Ascending aorta (tissue), 2 donors: Measurements from ENCODE around the gene PHF1. TPM values are rescaled to one million over a fixed set of nuclear protein-coding genes. Genes with fewer than 3 reads are reported as not detected.

Experiments
- DNase-seq, 2 donors: peaks; one replicate each; pipeline ENCODE4 v3.0.0-alpha.2; 2019; ENCODE audit warnings: low spot score in 2 of 2
- H3K27ac ChIP-seq, 2 donors: fragments of 200-600 bp; sonication (generic); one replicate each; pipeline ENCODE4 v1.5.1; 2016 to 2017; ENCODE audit warnings: mild to moderate bottlenecking in 1 of 2
- H3K27me3 ChIP-seq: fragments of 200-600 bp; sonication (generic); one replicate; pipeline ENCODE4 v1.5.1; 2017
- H3K36me3 ChIP-seq, 2 donors: fragments of 200-600 bp; sonication (generic); one replicate each; pipeline ENCODE4 v1.5.1; 2016
- H3K4me1 ChIP-seq, 2 donors: fragments of 200-600 bp; sonication (generic); one replicate each; pipeline ENCODE4 v1.5.1; 2016 to 2017; ENCODE audit warnings: mild to moderate bottlenecking in 1 of 2
- H3K4me3 ChIP-seq, 2 donors: fragments of 200-600 bp; sonication (generic); one replicate each; pipeline ENCODE4 v1.5.1; 2016 to 2017; ENCODE audit warnings: mild to moderate bottlenecking in 1 of 2
- H3K9me3 ChIP-seq, 2 donors: fragments of 200-600 bp; sonication (generic); one replicate each; pipeline ENCODE4 v1.5.1; 2016
- intact Hi-C: fragments of 100-400 bp; cut with DNase I; formaldehyde crosslinking; loops from one replicate; pipeline ENCODE4 v1.15.1; 2023
- total RNA-seq: library from RNA; depleted of rRNA; stranded (reverse); fragments of >200 nt; gene quantifications from one replicate; pipeline ENCODE4 v1.1.0, GENCODE V29; 2016
- TF ChIP-seq, protein P1 (sequence below), 3 experiments: fragments of 200-600 bp in 2 of 3; fragments of 450-650 bp in 1 of 3; sonication (generic) in 2 of 3; IDR thresholded peaks; one replicate each; pipeline ENCODE4 v1.5.1; 2016 to 2019; ENCODE audit warnings: antibody characterized with exemption in 3 of 3, mild to moderate bottlenecking in 1 of 3, moderate library complexity in 1 of 3

The PHF1 gene
- total RNA-seq, 1 donor from 2014 or later, result 30.5 TPM

DNA sequence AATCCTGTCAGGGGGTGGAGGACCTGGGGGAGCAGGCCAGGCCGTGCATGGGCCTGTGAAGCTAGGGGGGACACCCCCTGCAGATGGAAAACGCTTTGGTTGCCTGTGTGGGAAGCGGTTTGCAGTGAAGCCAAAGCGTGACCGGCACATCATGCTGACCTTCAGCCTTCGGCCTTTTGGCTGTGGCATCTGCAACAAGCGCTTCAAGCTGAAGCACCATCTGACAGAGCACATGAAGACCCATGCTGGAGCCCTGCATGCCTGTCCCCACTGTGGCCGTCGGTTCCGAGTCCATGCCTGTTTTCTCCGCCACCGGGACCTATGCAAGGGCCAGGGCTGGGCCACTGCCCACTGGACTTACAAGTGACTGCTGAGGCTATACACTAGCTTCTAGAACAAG, 45.3 kb downstream of the PHF1 start:
- TF ChIP-seq, protein P1, sequence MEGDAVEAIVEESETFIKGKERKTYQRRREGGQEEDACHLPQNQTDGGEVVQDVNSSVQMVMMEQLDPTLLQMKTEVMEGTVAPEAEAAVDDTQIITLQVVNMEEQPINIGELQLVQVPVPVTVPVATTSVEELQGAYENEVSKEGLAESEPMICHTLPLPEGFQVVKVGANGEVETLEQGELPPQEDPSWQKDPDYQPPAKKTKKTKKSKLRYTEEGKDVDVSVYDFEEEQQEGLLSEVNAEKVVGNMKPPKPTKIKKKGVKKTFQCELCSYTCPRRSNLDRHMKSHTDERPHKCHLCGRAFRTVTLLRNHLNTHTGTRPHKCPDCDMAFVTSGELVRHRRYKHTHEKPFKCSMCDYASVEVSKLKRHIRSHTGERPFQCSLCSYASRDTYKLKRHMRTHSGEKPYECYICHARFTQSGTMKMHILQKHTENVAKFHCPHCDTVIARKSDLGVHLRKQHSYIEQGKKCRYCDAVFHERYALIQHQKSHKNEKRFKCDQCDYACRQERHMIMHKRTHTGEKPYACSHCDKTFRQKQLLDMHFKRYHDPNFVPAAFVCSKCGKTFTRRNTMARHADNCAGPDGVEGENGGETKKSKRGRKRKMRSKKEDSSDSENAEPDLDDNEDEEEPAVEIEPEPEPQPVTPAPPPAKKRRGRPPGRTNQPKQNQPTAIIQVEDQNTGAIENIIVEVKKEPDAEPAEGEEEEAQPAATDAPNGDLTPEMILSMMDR (IDR thresholded peaks at IDR 0.05), result no peak
- Histone ChIP-seq H3K4me3 (no peak overlapping the region), H3K27me3 (no peaks in the 10 kb centered on the region), H3K36me3 (no peaks in the 10 kb centered on the region), H3K27ac (no peak overlapping the region), H3K9me3 (no peaks in the 10 kb centered on the region), H3K4me1 (peaks cover 6 to 17% of the 10 kb centered on the region in 2 donors)
- intact Hi-C loops, result no loop called here
- no peak for DNase-seq

- Histone ChIP-seq H3K4me1 (peaks cover 6 to 8% of the 10 kb centered on the region in 2 donors), H3K36me3 (no peaks in the 10 kb centered on the region), H3K4me3 (no peak overlapping the region), H3K27ac (no peak overlapping the region), H3K9me3 (no peaks in the 10 kb centered on the region), H3K27me3 (no peaks in the 10 kb centered on the region)
- DNase-seq, result no peak
- intact Hi-C loops, result no loop called here
- TF ChIP-seq, protein P1 (IDR thresholded peaks at IDR 0.05), result no peak
Measured at GRCh38 chr6:33458676-33459075, 47.9 kb downstream of the PHF1 start.

DNA sequence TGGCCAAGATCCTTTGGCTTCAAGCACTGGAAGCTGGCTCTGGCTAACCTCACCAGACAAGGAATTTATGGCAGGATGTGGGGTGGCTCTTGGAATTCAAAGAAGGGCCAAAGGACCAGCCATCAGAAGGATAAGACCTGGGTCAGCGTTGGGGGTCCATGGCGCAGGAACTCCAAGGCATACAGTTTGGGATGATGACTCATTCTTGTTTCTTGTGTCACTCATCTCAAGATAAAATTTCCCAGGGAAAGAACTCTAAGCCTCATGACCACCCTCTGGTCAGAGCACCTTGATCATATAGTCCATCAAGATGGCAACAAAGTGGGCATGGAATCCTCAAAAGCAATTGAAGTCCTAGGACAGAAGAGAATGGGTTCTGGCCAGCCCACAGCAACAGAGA, 48.4 kb downstream of the PHF1 start:
- H3K27me3 ChIP-seq, result no peaks in the 10 kb centered on the region
- peaks cover 6 to 7% of the 10 kb centered on the region in 2 donors for H3K4me1 ChIP-seq
- TF ChIP-seq, protein P1 (IDR thresholded peaks at IDR 0.05), result no peak
- H3K36me3 ChIP-seq, result no peaks in the 10 kb centered on the region
- H3K9me3 ChIP-seq, result no peaks in the 10 kb centered on the region
- intact Hi-C loops, result no loop called here
- H3K27ac ChIP-seq, result no peak overlapping the region
- H3K4me3 ChIP-seq, result no peak overlapping the region
- DNase-seq, result no peak

Other genes starting within 250 kb of the PHF1 start
- 0.11 TPM for gene COL11A2, start 218.5 kb upstream of the PHF1 start, total RNA-seq
- gene RXRB, start 210.3 kb upstream of the PHF1 start, total RNA-seq, result 21.6 TPM
- 59.7 TPM for gene SLC39A7, start 210.1 kb upstream of the PHF1 start, total RNA-seq
- gene HSD17B8, start 206.4 kb upstream of the PHF1 start, total RNA-seq, result not detected
- gene RING1, start 202.5 kb upstream of the PHF1 start, total RNA-seq, result 28.5 TPM
- 50.1 TPM for gene VPS52, start 139.1 kb upstream of the PHF1 start, total RNA-seq
- 1,863 TPM for gene RPS18, start 138.9 kb upstream of the PHF1 start, total RNA-seq
- 15.9 TPM for gene B3GALT4, start 133.9 kb upstream of the PHF1 start, total RNA-seq
- gene WDR46, start 121.8 kb upstream of the PHF1 start, total RNA-seq, result 70.6 TPM
- 11.3 TPM for gene PFDN6, start 121.4 kb upstream of the PHF1 start, total RNA-seq
- gene RGL2, start 112.1 kb upstream of the PHF1 start, total RNA-seq, result 63.9 TPM
- 185 TPM for gene TAPBP, start 96.9 kb upstream of the PHF1 start, total RNA-seq
- 35.5 TPM for gene ZBTB22, start 93.3 kb upstream of the PHF1 start, total RNA-seq
- 44.8 TPM for gene DAXX, start 88.1 kb upstream of the PHF1 start, total RNA-seq
- not detected for gene KIFC1, start 19.2 kb upstream of the PHF1 start, total RNA-seq
- 77.2 TPM for gene CUTA, start 7.1 kb downstream of the PHF1 start, total RNA-seq
- 33.7 TPM for gene SYNGAP1, start 9.1 kb downstream of the PHF1 start, total RNA-seq
- gene ZBTB9, start 43.6 kb downstream of the PHF1 start, total RNA-seq, result 45.8 TPM
- 8.7 TPM for gene BAK1, start 169.3 kb downstream of the PHF1 start, total RNA-seq
- gene ITPR3, start 210.3 kb downstream of the PHF1 start, total RNA-seq, result 43.0 TPM